Smooth muscle cell (in vitro differentiated cells): Measurements from ENCODE around the gene ADAMTS12. TPM values are rescaled to one million over a fixed set of nuclear protein-coding genes. Genes with fewer than 3 reads are reported as not detected.

Experiments
- DNase-seq: peaks from one replicate; lab custom pipeline; 2025; ENCODE audit not compliant: unreplicated experiment; lab: John Stamatoyannopoulos, UW
- H2AFZ ChIP-seq: fragments of 200-600 bp; sonication (generic); 2 replicates; pipeline ENCODE4 v1.6.0; 2016; ENCODE audit warnings: antibody characterized with exemption, low read depth, mild to moderate bottlenecking
- H3F3A ChIP-seq: fragments of 200-600 bp; sonication (generic); 2 replicates; pipeline ENCODE4 v1.6.0; 2017; ENCODE audit warnings: antibody characterized with exemption, low read depth
- H3K27ac ChIP-seq: fragments of 200-600 bp; sonication (generic); 2 replicates; pipeline ENCODE4 v1.5.1; 2016; ENCODE audit warnings: low read depth, mild to moderate bottlenecking
- H3K27me3 ChIP-seq: fragments of 200-600 bp; sonication (generic); 2 replicates; pipeline ENCODE4 v1.6.1; 2016; ENCODE audit warnings: low read depth, mild to moderate bottlenecking
- H3K36me3 ChIP-seq: fragments of 200-600 bp; sonication (generic); 2 replicates; pipeline ENCODE4 v1.5.1; 2016; ENCODE audit warnings: low read depth
- H3K4me1 ChIP-seq: fragments of 200-600 bp; sonication (generic); 2 replicates; pipeline ENCODE4 v1.5.1; 2016; ENCODE audit warnings: low read depth
- H3K4me2 ChIP-seq: fragments of 200-600 bp; sonication (generic); 2 replicates; pipeline ENCODE4 v1.6.0; 2016; ENCODE audit warnings: mild to moderate bottlenecking
- H3K4me3 ChIP-seq: fragments of 200-600 bp; sonication (generic); 2 replicates; pipeline ENCODE4 v1.5.1; 2016; ENCODE audit warnings: mild to moderate bottlenecking
- H3K79me2 ChIP-seq: fragments of 200-600 bp; sonication (generic); 2 replicates; pipeline ENCODE4 v1.6.0; 2016; ENCODE audit warnings: low read depth, mild to moderate bottlenecking
- H3K9ac ChIP-seq: fragments of 200-600 bp; sonication (generic); 2 replicates; pipeline ENCODE4 v1.6.0; 2016; ENCODE audit warnings: low read depth
- H3K9me3 ChIP-seq: fragments of 200-600 bp; sonication (generic); replicated peaks from 2 replicates; pipeline ENCODE4 v1.5.1; 2016; ENCODE audit warnings: low read depth
- H4K20me1 ChIP-seq: fragments of 200-600 bp; sonication (generic); 2 replicates; pipeline ENCODE4 v1.6.0; 2016; ENCODE audit warnings: low read depth
- WGBS: methylation state at CpG from one replicate; pipeline ENCODE4 v1.1.7; 2016; ENCODE audit warnings: low lambda C conversion rate; 5-methylcytosine and 5-hydroxymethylcytosine counted together
- polyA plus RNA-seq: library from polyadenylated mRNA; unstranded; fragments of >200 nt; fragmentation: Nextera tagmentation; extraction: Ambion mirVana; gene quantifications from 2 replicates; pipeline ENCODE4 v1.2.1, GENCODE V29; 2016
- total RNA-seq: library from RNA; depleted of rRNA; stranded (reverse); fragments of >200 nt; gene quantifications from 2 replicates; pipeline ENCODE4 v1.2.3, GENCODE V29; 2014
- TF ChIP-seq, protein P1 (sequence below): fragments of 200-600 bp; sonication (generic); IDR thresholded peaks from 2 replicates; pipeline ENCODE4 v1.5.1; 2017; ENCODE audit warnings: borderline replicate concordance, mild to moderate bottlenecking, antibody characterized with exemption; ENCODE audit not compliant: insufficient read depth, poor library complexity, severe bottlenecking

ADAMTS12 gene
- total and polyA plus RNA-seq, 2 experiments from 2014 or later: 34.3 to 84.9 TPM

DNA sequence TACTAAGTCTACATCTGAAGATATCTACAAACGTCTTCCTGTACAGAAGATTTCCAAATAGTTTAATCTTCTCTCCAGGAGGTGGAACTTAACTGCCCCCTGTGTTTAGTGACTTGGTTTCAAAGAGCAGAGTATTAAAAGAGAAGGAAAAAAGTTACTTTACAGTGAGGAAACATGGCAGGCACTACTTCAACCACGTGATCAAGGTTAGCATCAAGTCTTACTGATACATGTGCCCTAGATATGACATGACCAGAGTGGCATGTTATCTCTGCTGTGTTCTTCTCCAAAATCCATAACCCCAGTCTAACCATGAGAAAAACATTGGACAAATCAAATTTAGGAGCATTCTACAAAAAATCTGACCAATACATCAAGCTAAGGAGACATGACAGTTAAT lies 125.8 kb downstream of the ADAMTS12 start:
- TF ChIP-seq, protein P1, sequence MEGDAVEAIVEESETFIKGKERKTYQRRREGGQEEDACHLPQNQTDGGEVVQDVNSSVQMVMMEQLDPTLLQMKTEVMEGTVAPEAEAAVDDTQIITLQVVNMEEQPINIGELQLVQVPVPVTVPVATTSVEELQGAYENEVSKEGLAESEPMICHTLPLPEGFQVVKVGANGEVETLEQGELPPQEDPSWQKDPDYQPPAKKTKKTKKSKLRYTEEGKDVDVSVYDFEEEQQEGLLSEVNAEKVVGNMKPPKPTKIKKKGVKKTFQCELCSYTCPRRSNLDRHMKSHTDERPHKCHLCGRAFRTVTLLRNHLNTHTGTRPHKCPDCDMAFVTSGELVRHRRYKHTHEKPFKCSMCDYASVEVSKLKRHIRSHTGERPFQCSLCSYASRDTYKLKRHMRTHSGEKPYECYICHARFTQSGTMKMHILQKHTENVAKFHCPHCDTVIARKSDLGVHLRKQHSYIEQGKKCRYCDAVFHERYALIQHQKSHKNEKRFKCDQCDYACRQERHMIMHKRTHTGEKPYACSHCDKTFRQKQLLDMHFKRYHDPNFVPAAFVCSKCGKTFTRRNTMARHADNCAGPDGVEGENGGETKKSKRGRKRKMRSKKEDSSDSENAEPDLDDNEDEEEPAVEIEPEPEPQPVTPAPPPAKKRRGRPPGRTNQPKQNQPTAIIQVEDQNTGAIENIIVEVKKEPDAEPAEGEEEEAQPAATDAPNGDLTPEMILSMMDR: no peak
- Histone ChIP-seq H3K9ac (no peak overlapping the region), H3K4me1 (peaks cover 31% of the 10 kb centered on the region), H3K4me3 (no peak overlapping the region), H3K4me2 (no peak overlapping the region), H3F3A (peaks cover 3% of the 10 kb centered on the region), H4K20me1 (peaks cover 27% of the 10 kb centered on the region), H3K27me3 (no peaks in the 10 kb centered on the region), H3K27ac (no peak overlapping the region), H3K9me3 (no peaks in the 10 kb centered on the region), H3K79me2 (peaks cover 45% of the 10 kb centered on the region), H2AFZ (no peak overlapping the region), H3K36me3 (no peaks in the 10 kb centered on the region)
- WGBS: 81% methylated on average over 2 of the region's 2 CpGs
- DNase-seq: no peak

GRCh38 chr5:33764786-33765185 lies 127.0 kb downstream of the ADAMTS12 start:
- Histone ChIP-seq H3K36me3 (no peaks in the 10 kb centered on the region), H3K79me2 (peaks cover 38% of the 10 kb centered on the region), H3F3A (no peaks in the 10 kb centered on the region), H3K4me3 (no peak overlapping the region), H3K4me2 (no peak overlapping the region), H3K9me3 (no peaks in the 10 kb centered on the region), H3K27me3 (no peaks in the 10 kb centered on the region), H4K20me1 (peaks cover 29% of the 10 kb centered on the region), H2AFZ (no peak overlapping the region), H3K4me1 (peaks cover 42% of the 10 kb centered on the region), H3K9ac (no peak overlapping the region), H3K27ac (no peak overlapping the region)
- no peak for DNase-seq
- TF ChIP-seq, protein P1: no peak
- WGBS: 66% methylated on average over 3 of the region's 3 CpGs

- H4K20me1 ChIP-seq: peaks cover 36% of the 10 kb centered on the region
- no peak overlapping the region for H2AFZ ChIP-seq
- no peak overlapping the region for H3K4me2 ChIP-seq
- no peaks in the 10 kb centered on the region for H3K9me3 ChIP-seq
- H3K79me2 ChIP-seq: peaks cover 30% of the 10 kb centered on the region
- no peaks in the 10 kb centered on the region for H3K36me3 ChIP-seq
- no peak overlapping the region for H3K9ac ChIP-seq
- TF ChIP-seq, protein P1: no peak
- H3F3A ChIP-seq: no peaks in the 10 kb centered on the region
- H3K4me1 ChIP-seq: peaks cover 42% of the 10 kb centered on the region
- no peak overlapping the region for H3K27ac ChIP-seq
- no peaks in the 10 kb centered on the region for H3K27me3 ChIP-seq
- no peak overlapping the region for H3K4me3 ChIP-seq
- no peak for DNase-seq
- 97% methylated on average over 2 of the region's 2 CpGs for WGBS
Observed at GRCh38 chr5:33763435-33763834, 128.4 kb downstream of the ADAMTS12 start.

DNA sequence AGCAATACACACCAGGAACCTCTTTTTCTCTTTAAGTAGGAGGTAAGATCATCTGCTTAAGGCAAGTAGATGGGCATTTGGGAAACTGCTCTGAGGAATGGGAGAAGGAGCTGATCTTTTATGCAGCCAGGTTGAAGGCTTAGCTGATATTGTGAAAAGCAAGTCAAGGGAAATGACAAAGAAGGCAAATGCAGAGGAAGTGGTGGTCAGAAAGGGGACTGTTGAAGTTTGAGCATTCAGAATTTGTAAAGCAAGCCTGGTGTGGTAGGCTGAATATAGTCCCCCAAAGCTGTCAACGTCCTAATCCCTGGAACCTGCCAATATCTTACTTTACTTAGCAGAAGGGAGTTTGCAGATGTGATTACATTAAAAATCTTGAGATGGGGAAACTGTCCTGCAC lies 128.9 kb downstream of the ADAMTS12 start:
- DNase-seq: no peak
- Histone ChIP-seq H3K27me3 (no peaks in the 10 kb centered on the region), H2AFZ (no peak overlapping the region), H3K4me1 (peaks cover 37% of the 10 kb centered on the region), H3K9ac (no peak overlapping the region), H3K4me2 (no peak overlapping the region), H3K4me3 (no peak overlapping the region), H3F3A (no peaks in the 10 kb centered on the region), H3K27ac (no peak overlapping the region), H3K9me3 (no peaks in the 10 kb centered on the region), H4K20me1 (peaks cover 42% of the 10 kb centered on the region), H3K79me2 (peaks cover 27% of the 10 kb centered on the region), H3K36me3 (no peaks in the 10 kb centered on the region)
- WGBS: 83% methylated on average over 1 of the region's 1 CpG
- TF ChIP-seq, protein P1: no peak
